DMS79 treated with DMSO at 0.1 percent for 48 hours (cell line): ENCODE results near the gene BLVRA.
A peak's percentile ranks its signal among the peaks of the same experiment; 100 is the strongest.
"Not testable (repeated sequence)": the region's sequence is repeated elsewhere in the genome, so short reads cannot be mapped to it uniquely, and the experiment has no call there.

Experiments
- DNase-seq: peaks from one replicate; lab custom pipeline; 2025; lab: John Stamatoyannopoulos, UW

The BLVRA gene

GRCh38 chr7:43758029-43758821 is at the start of gene BLVRA:
TSS of gene BLVRA (plus strand) at chr7:43758680. CDS start at chr7:43771159, 12,479 bp downstream.
- DNase-seq, result peak; percentile 43

- no peak for DNase-seq
Measured at GRCh38 chr7:43711503-43711902, 47.0 kb upstream of the BLVRA start.

- not testable (repeated sequence) for DNase-seq
Measured at GRCh38 chr7:43715966-43716365, 42.5 kb upstream of the BLVRA start.

GRCh38 chr7:43716598-43716997 is 41.9 kb upstream of the BLVRA start:
- no peak for DNase-seq

- DNase-seq, result peak; percentile 50
Measured at GRCh38 chr7:43721193-43721806, 37.2 kb upstream of the BLVRA start.

GRCh38 chr7:43723007-43723341 is 35.5 kb upstream of the BLVRA start:
- DNase-seq, result no peak

- DNase-seq, result no peak
Measured at GRCh38 chr7:43725251-43725650, 33.2 kb upstream of the BLVRA start.

- no peak for DNase-seq
Measured at GRCh38 chr7:43726466-43726865, 32.0 kb upstream of the BLVRA start.

GRCh38 chr7:43727003-43727402 is 31.5 kb upstream of the BLVRA start:
- DNase-seq, result no peak

GRCh38 chr7:43727494-43727893 is 31.0 kb upstream of the BLVRA start:
- DNase-seq, result no peak

- peak; percentile 91 for DNase-seq
Measured at GRCh38 chr7:43729214-43729923, 29.1 kb upstream of the BLVRA start, which contains the start of gene COA1. TSS of gene COA1 (minus strand) at chr7:43729523. CDS start at chr7:43648614, 80,909 bp downstream.

GRCh38 chr7:43729924-43730248 is 28.6 kb upstream of the BLVRA start:
- no peak for DNase-seq

GRCh38 chr7:43731494-43731893 is 27.0 kb upstream of the BLVRA start:
- DNase-seq, result not testable (repeated sequence)

- DNase-seq, result not testable (repeated sequence)
Measured at GRCh38 chr7:43734575-43735332, 23.7 kb upstream of the BLVRA start.

- no peak for DNase-seq
Measured at GRCh38 chr7:43735403-43735801, 23.1 kb upstream of the BLVRA start.

- DNase-seq, result no peak
Measured at GRCh38 chr7:43735802-43736603, 22.5 kb upstream of the BLVRA start.

- no peak for DNase-seq
Measured at GRCh38 chr7:43737467-43738127, 20.9 kb upstream of the BLVRA start.

GRCh38 chr7:43742692-43743091 is 15.8 kb upstream of the BLVRA start:
- DNase-seq, result no peak

GRCh38 chr7:43747328-43748105 is 11.0 kb upstream of the BLVRA start:
- peak; percentile 31 for DNase-seq

- no peak for DNase-seq
Measured at GRCh38 chr7:43749383-43749940, 9.0 kb upstream of the BLVRA start.
